Measurements from ENCODE around the gene CRTC1.
"Not testable (repeated sequence)": the region's sequence is repeated elsewhere in the genome, so short reads cannot be mapped to it uniquely, and the experiment has no call there.

CRTC1 gene

GRCh38 chr19:18729933-18730530 is 46.6 kb downstream of the CRTC1 start:
- DNase-seq (ENCODE audit: low read depth): no peak
- H3K4me3 ChIP-seq (ENCODE audit: control insufficient read depth, low read depth, low read length): no peak overlapping the region
- TF ChIP-seq CTCF (IDR thresholded peaks at IDR 0.05; ENCODE audit: control insufficient read depth, insufficient read depth, low read depth, low read length, missing control alignments): no peak

GRCh38 chr19:18730885-18731513 is 47.5 kb downstream of the CRTC1 start:
- no peak for TF ChIP-seq CTCF (IDR thresholded peaks at IDR 0.05; ENCODE audit: control insufficient read depth, insufficient read depth, low read depth, low read length, missing control alignments)
- H3K4me3 ChIP-seq (ENCODE audit: control insufficient read depth, low read depth, low read length): no peak overlapping the region
- DNase-seq (ENCODE audit: low read depth): no peak

- H3K4me3 ChIP-seq (ENCODE audit: control insufficient read depth, low read depth, low read length): no peak overlapping the region
- no peak for DNase-seq (ENCODE audit: low read depth)
- TF ChIP-seq CTCF (IDR thresholded peaks at IDR 0.05; ENCODE audit: control insufficient read depth, insufficient read depth, low read depth, low read length, missing control alignments): no peak
Measured at GRCh38 chr19:18731562-18732008, 48.1 kb downstream of the CRTC1 start.

GRCh38 chr19:18733196-18733647 is 49.7 kb downstream of the CRTC1 start:
- no peak for TF ChIP-seq CTCF (IDR thresholded peaks at IDR 0.05; ENCODE audit: control insufficient read depth, insufficient read depth, low read depth, low read length, missing control alignments)
- DNase-seq (ENCODE audit: low read depth): no peak
- H3K4me3 ChIP-seq (ENCODE audit: control insufficient read depth, low read depth, low read length): no peak overlapping the region

GRCh38 chr19:18733762-18734332 is 50.4 kb downstream of the CRTC1 start:
- H3K4me3 ChIP-seq (ENCODE audit: control insufficient read depth, low read depth, low read length); DNase-seq (ENCODE audit: low read depth): not testable (repeated sequence)

- DNase-seq (ENCODE audit: low read depth): no peak
- TF ChIP-seq CTCF (IDR thresholded peaks at IDR 0.05; ENCODE audit: control insufficient read depth, insufficient read depth, low read depth, low read length, missing control alignments): no peak
- H3K4me3 ChIP-seq (ENCODE audit: control insufficient read depth, low read depth, low read length): no peak overlapping the region
Measured at GRCh38 chr19:18735324-18735723, 51.8 kb downstream of the CRTC1 start.

GRCh38 chr19:18735752-18736151 is 52.3 kb downstream of the CRTC1 start:
- no peak for DNase-seq (ENCODE audit: low read depth)
- H3K4me3 ChIP-seq (ENCODE audit: control insufficient read depth, low read depth, low read length): no peak overlapping the region
- TF ChIP-seq CTCF (IDR thresholded peaks at IDR 0.05; ENCODE audit: control insufficient read depth, insufficient read depth, low read depth, low read length, missing control alignments): no peak
